GM21528 (cell line): ENCODE results near the gene P2RY11.

Source experiments
- ATAC-seq: cut with Tn5 transposase; IDR thresholded peaks from one replicate; pipeline ENCODE4 v1.9.1; 2021; ENCODE audit warnings: mild to moderate bottlenecking, moderate library complexity; ENCODE audit not compliant: unreplicated experiment, low FRiP score

P2RY11 gene

DNA sequence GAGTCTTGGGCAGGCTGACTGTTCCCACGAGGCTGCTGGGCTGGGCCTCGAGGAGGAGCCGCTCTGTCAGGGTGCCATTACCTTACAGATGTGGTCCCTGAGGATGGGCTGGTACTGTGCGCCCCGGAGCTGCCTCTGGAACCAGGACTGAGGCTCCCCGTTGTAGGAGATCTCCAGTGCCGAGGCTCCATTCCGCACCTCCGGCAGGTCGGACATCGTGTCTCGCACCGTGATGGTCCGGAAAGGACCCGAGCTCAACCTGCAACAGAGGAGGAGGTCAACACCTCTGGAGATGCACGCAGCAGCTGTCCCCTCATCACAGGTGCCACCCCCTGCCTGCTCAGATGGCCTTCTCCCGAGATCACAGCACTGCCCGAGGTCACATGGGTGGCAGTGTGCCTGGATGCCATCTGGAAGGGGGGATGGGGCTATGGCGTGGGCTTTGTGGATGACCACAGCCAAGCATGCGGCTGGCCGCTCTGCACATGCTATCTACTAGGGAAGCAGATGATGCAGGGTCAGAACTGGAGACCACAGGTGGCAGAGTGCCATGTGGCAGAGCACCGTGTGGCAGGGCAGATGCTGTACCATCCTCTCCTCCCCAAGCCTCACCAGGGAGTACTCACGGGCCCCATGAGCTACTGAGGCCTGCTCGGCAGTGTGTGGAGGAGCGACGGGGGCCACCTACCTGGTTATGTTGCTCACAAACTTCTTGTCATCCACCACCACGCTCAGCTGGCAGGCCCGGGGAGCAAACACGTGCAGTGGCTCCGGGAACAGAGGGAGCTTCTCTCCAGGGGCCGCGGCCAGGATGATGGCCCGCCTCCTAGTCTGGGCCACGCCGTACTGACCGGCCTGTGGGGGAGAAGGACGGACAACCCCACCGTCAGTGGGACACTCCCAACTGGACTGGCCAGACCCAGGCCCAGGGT is 26.5 kb downstream of the P2RY11 start:
- no peak for ATAC-seq

DNA sequence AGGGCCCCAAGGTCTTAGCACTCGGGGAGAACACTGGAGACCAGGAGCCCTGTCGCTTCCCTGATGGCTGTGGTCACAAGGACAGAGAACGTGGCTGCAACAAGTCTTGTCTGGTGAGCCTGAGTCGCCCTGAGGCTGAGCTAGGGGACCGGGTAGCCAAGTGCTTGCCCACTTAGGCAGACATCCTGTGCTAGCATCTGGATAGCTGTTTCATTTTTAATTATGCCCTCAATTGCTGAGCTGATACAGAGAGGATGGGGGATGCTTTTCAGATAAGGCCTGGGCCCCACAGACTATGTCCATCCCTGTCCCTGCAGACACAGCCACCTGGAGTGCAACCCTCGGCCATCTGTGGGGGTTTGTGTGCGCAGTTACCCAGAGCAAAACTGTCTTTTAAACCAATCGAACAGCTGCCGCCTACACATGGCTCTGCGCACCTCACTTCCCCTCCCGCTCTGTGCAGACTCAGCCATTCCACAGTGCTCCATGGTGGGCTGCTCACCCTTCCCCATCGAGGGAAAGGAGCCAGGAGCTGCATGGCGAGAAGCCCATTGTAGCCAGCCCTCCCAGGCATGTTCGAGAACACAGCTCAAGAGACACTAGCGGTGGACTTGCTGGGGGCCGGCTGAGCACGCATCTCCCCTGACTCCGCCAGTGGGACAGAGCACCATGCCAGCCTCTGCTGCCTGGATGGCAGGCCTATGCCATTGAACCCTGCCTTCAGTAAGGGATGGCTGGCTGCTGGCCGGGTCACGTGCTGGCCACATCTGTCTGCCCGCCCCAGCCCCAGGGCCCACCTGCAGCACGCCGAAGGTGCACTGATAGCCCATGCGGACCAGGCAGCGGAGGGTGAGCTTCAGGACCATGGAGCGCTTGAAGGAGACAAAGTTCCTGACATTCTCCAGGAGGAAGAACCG is 27.6 kb downstream of the P2RY11 start:
- no peak for ATAC-seq

DNA sequence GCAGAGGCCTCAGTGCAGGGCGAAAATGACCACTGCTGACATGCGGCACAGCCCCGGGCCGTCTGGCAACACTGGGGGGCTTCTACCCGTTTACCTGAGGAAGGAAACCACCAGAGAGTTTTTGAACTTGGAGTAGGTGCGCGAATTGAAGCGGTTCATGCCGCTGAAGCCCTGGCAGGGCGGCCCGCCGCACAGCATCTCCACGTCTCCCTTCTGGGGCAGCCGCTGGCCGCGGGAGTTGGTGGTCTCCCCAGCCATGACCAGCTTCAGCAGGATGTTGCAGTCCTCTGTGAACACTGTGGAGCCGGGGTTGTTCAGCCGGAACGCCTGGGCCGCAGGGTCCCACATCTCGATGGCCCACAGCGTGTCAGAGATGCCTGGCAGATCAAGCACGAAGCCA is 28.5 kb downstream of the P2RY11 start:
- no peak for ATAC-seq

- ATAC-seq = no peak
Observed at GRCh38 chr19:10141479-10141878, 30.0 kb downstream of the P2RY11 start.

DNA sequence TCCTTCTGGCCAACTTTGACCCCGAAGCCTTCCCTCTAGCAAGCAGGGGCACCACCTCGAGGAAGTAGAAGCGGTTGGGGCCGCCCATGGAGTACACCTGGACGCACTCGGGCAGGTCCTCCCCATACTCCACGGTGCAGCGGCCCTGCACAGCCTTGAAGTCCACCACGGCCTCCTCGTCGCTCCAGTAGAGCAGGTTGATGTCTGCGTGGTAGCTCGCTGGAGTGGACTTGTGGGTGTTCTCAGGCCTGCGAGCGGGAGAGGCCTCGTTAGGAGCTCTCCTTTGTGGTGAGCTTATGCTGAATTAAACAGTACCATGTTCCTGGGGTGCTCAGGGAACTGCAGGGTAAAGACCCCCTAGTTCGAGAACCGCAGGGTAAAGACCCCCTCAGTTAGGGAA is 30.5 kb downstream of the P2RY11 start:
- ATAC-seq = no peak

DNA sequence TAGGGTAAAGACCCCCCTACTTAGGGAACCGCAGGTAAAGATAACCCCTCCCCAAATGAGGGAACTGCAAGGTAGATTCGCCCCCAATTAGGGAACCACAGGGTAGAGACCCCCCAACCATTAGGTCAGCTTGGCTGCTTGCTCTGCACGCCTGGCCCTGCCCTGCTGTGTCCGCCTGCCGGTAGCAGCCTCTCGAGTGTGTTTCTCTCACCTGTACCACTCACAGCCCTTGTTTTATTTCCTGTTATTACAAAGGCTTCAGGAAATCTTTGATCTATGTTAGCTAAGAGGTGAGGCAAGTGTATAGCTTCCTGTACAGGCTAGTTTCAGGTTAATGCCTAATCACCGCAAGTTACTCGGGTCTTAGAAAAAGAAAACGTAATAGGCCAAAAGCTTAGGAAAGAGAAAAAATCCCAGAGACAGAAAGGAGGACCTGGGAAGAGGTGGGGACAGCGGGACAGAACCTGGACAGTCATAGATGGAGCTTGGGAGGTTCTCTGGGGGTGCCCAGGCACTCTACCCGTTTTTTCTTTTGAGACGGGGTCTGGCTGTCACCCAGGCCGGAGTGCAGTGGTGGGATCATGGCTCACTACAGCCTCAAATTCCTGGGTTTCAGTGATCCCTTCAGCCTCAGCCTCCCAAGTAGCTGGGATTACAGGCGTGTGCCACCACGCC is 31.3 kb downstream of the P2RY11 start:
- ATAC-seq = no peak

DNA sequence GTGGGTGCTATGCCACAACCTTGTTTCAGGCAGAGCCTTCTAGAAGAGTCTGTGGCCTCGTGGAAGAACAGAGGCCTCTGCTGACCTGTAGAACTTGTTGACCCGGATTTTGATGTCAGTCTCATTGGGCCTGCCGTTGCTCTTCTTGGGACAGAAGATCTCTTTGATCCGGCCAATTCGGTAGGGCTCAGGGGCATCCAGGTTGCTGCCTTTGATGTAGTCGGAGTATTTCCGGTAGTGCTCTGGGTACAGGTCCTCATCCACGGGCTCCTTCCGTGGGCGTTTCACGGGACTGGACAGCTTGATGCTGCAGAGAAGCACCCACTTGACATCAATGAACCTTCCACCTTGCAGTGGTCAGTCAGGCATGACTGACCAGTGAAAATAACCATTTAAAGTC is 32.2 kb downstream of the P2RY11 start:
- ATAC-seq = no peak

DNA sequence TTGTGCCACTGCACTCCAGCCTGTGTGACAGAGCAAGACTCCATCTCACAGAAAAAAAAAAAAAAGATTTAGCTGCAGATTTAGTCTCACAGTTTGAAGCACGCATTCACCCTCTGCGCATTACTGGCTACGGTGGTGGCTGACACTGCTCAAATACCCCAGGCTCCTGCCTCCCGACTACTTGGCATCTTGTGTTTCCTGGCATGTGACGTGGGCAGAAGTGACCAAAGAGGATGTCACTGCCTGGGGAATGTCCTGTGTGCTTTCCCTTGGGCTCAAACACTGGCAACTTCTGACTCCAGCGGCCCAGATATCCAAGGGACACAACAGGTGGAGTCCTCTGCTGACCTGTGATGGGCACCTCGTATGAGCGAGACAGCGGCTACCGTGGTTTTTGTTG is 32.9 kb downstream of the P2RY11 start:
- ATAC-seq = no peak

DNA sequence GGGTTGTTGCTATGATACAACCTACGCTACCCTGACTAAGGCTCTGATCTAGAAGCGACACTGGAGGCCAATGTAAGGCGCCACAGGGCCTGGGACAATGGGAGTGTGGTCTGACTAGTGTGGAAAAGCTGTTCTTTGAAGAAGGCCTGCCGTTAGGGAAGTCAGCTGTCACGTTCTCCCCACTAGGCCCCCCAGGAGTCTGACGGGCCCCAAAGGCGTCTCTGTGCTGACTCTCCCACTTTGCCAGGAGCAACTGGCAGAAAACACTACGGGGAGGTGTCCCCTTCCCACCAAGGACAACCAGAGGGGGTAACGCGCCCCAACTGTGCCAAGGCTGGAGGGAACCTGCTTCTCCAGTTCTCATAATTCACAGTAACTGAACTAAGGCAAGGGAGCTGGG is 33.5 kb downstream of the P2RY11 start:
- ATAC-seq = no peak

GRCh38 chr19:10146142-10146541 is 34.6 kb downstream of the P2RY11 start:
- no peak for ATAC-seq

DNA sequence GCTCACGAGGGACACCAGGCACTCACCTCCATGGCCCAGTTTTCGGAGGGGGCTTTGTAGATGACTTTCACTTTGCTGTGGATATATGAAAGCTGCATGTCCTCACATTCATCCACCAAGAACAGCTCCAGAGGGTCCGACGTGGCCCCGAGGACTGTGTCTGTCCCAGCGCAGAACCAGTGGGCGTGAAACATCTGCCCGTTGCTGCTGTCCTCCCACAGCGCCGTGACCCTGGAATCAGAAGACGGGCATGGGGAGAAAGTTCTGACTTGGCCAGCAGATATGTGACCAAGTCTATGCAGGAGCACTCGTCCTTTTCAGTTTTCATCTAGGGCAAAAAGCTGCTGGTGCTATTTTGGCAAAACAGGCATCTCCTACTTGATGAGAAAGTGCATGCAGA is 37.9 kb downstream of the P2RY11 start:
- no peak for ATAC-seq

DNA sequence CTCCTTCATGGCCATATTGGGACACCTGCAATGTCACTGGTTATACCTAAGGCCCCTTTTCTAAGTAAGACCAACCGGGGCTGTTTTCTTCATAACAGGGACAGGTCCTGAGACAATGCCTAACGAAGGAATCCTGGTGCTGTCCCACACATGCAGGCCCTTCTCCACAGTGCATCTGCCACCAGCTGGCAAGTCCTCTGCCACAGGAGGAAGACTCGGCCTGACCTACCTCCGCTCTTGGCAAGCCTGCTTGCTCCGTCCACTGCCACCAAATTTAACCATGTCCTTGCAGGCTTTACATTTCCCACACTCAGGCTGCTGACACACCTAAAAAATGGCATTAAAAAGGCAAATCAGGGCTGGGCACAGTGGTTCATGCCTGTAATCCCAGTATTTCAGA is 40.0 kb downstream of the P2RY11 start:
- ATAC-seq = no peak

- no peak for ATAC-seq
Observed at GRCh38 chr19:10152100-10152499, 40.6 kb downstream of the P2RY11 start.

DNA sequence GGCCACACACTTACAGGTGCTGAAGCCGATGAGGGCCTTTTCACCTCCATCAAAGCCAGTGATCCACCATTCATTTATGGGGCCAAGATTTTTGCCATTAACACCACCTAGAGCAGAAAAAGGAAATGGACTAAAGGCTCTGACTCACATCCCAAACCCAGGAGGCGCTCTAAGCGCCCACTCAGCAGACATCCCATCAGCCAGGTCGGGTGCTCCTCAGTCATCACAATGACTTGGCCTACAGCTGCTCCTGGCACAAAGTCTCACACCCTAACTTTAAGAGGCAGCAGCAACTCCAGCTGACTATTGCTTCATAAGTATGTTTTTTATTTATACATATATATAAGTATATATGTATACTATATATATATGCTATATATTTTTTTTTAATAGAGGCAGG is 44.3 kb downstream of the P2RY11 start:
- ATAC-seq = no peak

- no peak for ATAC-seq
Observed at GRCh38 chr19:10158071-10158470, 46.6 kb downstream of the P2RY11 start.

DNA sequence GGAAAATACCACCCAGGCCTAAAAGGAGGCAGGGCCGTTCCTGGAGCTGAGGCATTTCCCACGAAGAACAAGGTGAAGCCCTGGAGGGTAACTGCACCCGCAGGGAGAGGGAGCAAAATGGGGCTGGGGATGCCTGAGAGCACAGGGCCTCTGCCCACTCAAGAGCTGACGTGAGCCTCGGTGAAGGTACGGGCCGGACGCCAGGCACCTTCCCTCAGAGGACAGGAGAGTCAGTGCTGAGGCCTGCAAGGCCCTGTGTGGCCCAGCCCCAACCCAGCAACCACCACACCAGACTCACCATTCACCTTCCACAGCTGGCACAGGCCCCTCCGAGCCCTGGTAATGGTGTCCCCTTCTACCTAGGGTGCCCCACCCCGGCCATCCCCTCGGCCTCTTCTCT is 47.0 kb downstream of the P2RY11 start:
- no peak for ATAC-seq

DNA sequence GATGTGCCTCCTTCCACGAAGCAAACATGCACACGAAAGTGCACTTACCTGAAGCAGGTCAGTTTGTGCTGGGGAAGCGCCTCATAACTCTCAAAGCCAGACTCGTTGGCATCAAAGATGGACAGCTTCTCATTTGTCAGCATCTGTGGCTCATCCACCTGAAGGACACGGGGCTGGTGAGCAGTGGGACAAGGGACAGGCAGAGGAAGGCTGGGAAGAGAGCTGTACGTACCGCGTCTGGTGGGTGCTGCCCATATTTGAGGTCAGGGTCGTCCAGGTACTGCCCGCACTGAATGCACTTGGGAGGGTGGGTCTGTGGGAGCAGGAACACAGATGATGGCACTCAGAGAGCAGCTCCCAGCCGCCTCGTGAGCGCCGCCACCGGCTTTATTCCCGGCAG is 48.1 kb downstream of the P2RY11 start:
- no peak for ATAC-seq

DNA sequence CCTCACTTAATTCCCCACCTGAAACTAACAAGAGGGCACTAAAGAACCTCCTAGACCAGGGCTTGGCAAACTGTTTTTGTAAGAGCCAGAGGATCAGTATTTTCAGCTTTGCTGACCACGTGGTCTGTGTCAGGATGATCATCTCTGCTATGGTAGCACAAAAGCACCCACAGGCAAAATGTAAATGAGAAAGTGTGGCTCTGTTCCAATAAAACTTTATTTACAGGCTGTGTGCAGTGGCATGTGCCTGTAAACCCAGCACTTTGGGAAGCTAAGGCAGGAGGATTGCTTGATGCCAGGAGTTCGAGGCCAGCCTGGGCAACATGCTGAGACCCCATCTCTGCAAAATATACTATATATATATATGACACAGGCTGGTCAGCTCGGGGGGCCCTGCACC is 52.0 kb downstream of the P2RY11 start:
- no peak for ATAC-seq
